SK-N-SH treated with all-trans-retinoic acid at 6 μM for 48 hours (cell line): ENCODE measurements around the gene DNAH14.
"Not testable (repeated sequence)": the region's sequence is repeated elsewhere in the genome, so short reads cannot be mapped to it uniquely, and the experiment has no call there.

Source experiments
- ATAC-seq: fragments of 200-7000 bp; cut with Tn5 transposase; 3 replicates; pipeline ENCODE4 v1.9.1; 2020; ENCODE audit warnings: mild to moderate bottlenecking, moderate library complexity
- ARNTL ChIP-seq: fragments of 450-650 bp; formaldehyde crosslinking; IDR thresholded peaks from 2 replicates; pipeline ENCODE4 v1.5.0; 2020; ENCODE audit warnings: low read depth, mild to moderate bottlenecking, moderate library complexity, borderline replicate concordance
- BACH2 ChIP-seq: fragments of 250-450 bp; sonication (Bioruptor Pico); IDR thresholded peaks from 2 replicates; pipeline ENCODE4 v1.9.0; 2021; ENCODE audit warnings: mild to moderate bottlenecking, borderline replicate concordance
- CSDC2 ChIP-seq: fragments of 250-450 bp; sonication (Bioruptor Pico); IDR thresholded peaks from 2 replicates; pipeline ENCODE4 v1.5.0; 2020; ENCODE audit warnings: mild to moderate bottlenecking, moderate library complexity
- ESRRG ChIP-seq: fragments of 250-450 bp; sonication (Bioruptor Pico); IDR thresholded peaks from 2 replicates; pipeline ENCODE4 v1.6.1; 2021; ENCODE audit warnings: mild to moderate bottlenecking
- GLIS3 ChIP-seq: fragments of 250-450 bp; sonication (Bioruptor Pico); IDR thresholded peaks from 2 replicates; pipeline ENCODE4 v1.5.0; 2020; ENCODE audit warnings: mild to moderate bottlenecking, moderate library complexity
- ISL1 ChIP-seq: fragments of 250-450 bp; sonication (Bioruptor Pico); IDR thresholded peaks from 2 replicates; pipeline ENCODE4 v2.1.2; 2022; ENCODE audit warnings: mild to moderate bottlenecking, moderate library complexity
- OSR1 ChIP-seq: fragments of 250-450 bp; sonication (Bioruptor Pico); IDR thresholded peaks from 2 replicates; pipeline ENCODE4 v1.8.0; 2022; ENCODE audit warnings: moderate library complexity, mild to moderate bottlenecking, inconsistent platforms
- PPARA ChIP-seq: fragments of 250-450 bp; sonication (Bioruptor Pico); IDR thresholded peaks from 2 replicates; pipeline ENCODE4 v1.5.0; 2020; ENCODE audit warnings: mild to moderate bottlenecking, borderline replicate concordance
- RARB ChIP-seq: fragments of 250-450 bp; sonication (Bioruptor Pico); IDR thresholded peaks from 2 replicates; pipeline ENCODE4 v1.8.0; 2021; ENCODE audit warnings: mild to moderate bottlenecking, moderate library complexity
- SNAI2 ChIP-seq: fragments of 250-450 bp; sonication (Bioruptor Pico); IDR thresholded peaks from 2 replicates; pipeline ENCODE4 v1.5.0; 2020; ENCODE audit warnings: mild to moderate bottlenecking, moderate library complexity
- TCF4 ChIP-seq: fragments of 250-450 bp; sonication (Bioruptor Pico); IDR thresholded peaks from 2 replicates; pipeline ENCODE4 v1.8.0; 2021; ENCODE audit warnings: mild to moderate bottlenecking, moderate library complexity, borderline replicate concordance
- ZC3H10 ChIP-seq: fragments of 250-450 bp; sonication (Bioruptor Pico); IDR thresholded peaks from 2 replicates; pipeline ENCODE4 v1.5.1; 2021; ENCODE audit warnings: mild to moderate bottlenecking, moderate library complexity
- ZFP3 ChIP-seq: fragments of 250-450 bp; sonication (Bioruptor Pico); IDR thresholded peaks from 2 replicates; pipeline ENCODE4 v1.5.0; 2020; ENCODE audit warnings: mild to moderate bottlenecking, moderate library complexity
- ZNF565 ChIP-seq: fragments of 450-650 bp; formaldehyde crosslinking; conservative IDR thresholded peaks from 2 replicates; pipeline ENCODE4 v1.5.0; 2020; ENCODE audit warnings: low read depth, mild to moderate bottlenecking, moderate library complexity
- ZNF8 ChIP-seq: fragments of 450-650 bp; formaldehyde crosslinking; IDR thresholded peaks from 2 replicates; pipeline ENCODE4 v1.5.0; 2020; ENCODE audit warnings: mild to moderate bottlenecking, moderate library complexity
- TF ChIP-seq, protein P1 (sequence below): fragments of 250-450 bp; sonication (Bioruptor Pico); IDR thresholded peaks from 2 replicates; pipeline ENCODE4 v1.5.0; 2020; ENCODE audit warnings: mild to moderate bottlenecking, moderate library complexity
- TF ChIP-seq, protein P2 (sequence below): fragments of 250-450 bp; sonication (Bioruptor Pico); IDR thresholded peaks from 2 replicates; pipeline ENCODE4 v1.8.0; 2020; ENCODE audit warnings: mild to moderate bottlenecking, moderate library complexity, borderline replicate concordance
- TF ChIP-seq, protein P3 (sequence below): fragments of 250-450 bp; sonication (Bioruptor Pico); IDR thresholded peaks from 2 replicates; pipeline ENCODE4 v1.5.1; 2021; ENCODE audit warnings: mild to moderate bottlenecking, moderate library complexity
- TF ChIP-seq, protein P4 (sequence below): fragments of 250-450 bp; sonication (Bioruptor Pico); IDR thresholded peaks from 2 replicates; pipeline ENCODE4 v1.5.1; 2020; ENCODE audit warnings: low read depth, mild to moderate bottlenecking, moderate library complexity

The DNAH14 gene

DNA sequence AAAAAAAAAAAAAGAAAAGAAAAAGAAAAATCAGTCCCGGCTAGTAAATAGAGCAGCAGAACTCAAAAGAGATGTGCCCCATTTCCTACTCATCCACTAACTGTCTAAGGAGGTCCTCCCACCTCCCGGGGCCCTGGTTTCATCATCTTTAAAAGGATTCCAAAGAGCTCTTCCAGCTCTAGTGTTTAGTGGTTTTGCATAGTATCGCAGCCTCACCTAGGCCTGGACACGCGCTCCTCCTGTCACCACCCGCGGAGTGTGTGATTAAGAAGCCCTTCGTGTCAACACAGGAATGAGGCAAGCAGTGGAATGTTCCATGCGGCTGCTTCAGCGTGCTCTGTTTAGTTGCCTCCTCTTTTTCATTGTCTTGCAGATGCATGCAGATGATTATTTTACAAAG lies 449.4 kb downstream of the DNAH14 start (continued):
- TF ChIP-seq, protein P1, sequence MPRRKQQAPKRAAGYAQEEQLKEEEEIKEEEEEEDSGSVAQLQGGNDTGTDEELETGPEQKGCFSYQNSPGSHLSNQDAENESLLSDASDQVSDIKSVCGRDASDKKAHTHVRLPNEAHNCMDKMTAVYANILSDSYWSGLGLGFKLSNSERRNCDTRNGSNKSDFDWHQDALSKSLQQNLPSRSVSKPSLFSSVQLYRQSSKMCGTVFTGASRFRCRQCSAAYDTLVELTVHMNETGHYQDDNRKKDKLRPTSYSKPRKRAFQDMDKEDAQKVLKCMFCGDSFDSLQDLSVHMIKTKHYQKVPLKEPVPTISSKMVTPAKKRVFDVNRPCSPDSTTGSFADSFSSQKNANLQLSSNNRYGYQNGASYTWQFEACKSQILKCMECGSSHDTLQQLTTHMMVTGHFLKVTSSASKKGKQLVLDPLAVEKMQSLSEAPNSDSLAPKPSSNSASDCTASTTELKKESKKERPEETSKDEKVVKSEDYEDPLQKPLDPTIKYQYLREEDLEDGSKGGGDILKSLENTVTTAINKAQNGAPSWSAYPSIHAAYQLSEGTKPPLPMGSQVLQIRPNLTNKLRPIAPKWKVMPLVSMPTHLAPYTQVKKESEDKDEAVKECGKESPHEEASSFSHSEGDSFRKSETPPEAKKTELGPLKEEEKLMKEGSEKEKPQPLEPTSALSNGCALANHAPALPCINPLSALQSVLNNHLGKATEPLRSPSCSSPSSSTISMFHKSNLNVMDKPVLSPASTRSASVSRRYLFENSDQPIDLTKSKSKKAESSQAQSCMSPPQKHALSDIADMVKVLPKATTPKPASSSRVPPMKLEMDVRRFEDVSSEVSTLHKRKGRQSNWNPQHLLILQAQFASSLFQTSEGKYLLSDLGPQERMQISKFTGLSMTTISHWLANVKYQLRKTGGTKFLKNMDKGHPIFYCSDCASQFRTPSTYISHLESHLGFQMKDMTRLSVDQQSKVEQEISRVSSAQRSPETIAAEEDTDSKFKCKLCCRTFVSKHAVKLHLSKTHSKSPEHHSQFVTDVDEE (CRISPR knock-in tag): no peak
- TF ChIP-seq ARNTL (CRISPR knock-in tag) (no peak), ZFP3 (CRISPR knock-in tag) (no peak), ZNF565 (CRISPR knock-in tag) (no peak)
- TF ChIP-seq, protein P2, sequence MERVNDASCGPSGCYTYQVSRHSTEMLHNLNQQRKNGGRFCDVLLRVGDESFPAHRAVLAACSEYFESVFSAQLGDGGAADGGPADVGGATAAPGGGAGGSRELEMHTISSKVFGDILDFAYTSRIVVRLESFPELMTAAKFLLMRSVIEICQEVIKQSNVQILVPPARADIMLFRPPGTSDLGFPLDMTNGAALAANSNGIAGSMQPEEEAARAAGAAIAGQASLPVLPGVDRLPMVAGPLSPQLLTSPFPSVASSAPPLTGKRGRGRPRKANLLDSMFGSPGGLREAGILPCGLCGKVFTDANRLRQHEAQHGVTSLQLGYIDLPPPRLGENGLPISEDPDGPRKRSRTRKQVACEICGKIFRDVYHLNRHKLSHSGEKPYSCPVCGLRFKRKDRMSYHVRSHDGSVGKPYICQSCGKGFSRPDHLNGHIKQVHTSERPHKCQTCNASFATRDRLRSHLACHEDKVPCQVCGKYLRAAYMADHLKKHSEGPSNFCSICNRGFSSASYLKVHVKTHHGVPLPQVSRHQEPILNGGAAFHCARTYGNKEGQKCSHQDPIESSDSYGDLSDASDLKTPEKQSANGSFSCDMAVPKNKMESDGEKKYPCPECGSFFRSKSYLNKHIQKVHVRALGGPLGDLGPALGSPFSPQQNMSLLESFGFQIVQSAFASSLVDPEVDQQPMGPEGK: no peak

DNA sequence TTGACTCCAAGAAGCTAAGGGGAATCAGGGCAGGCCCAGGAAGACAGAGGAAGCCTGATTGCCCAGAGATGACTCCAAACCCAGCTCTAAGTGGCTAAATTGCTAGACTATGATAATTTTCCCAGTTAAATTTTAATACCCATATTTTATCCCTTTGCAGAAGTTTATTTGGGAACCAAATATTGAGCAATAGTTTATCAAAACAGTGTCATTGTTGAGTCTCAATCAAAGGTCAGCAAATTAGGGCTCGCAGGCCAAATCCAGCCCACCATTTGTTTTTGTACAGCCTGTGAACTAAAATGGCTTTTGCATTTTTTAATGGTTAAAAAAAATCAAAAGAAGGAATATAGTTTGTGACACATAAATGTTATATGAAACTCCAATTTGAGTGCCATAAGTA lies 451.2 kb downstream of the DNAH14 start:
- no peak for ATAC-seq
- TF ChIP-seq PPARA (CRISPR knock-in tag): no peak
- TF ChIP-seq ZNF8: no peak
- TF ChIP-seq GLIS3 (CRISPR knock-in tag): no peak
- no peak for TF ChIP-seq TCF4 (CRISPR knock-in tag)
- TF ChIP-seq, all 23 proteins: peak for 0

DNA sequence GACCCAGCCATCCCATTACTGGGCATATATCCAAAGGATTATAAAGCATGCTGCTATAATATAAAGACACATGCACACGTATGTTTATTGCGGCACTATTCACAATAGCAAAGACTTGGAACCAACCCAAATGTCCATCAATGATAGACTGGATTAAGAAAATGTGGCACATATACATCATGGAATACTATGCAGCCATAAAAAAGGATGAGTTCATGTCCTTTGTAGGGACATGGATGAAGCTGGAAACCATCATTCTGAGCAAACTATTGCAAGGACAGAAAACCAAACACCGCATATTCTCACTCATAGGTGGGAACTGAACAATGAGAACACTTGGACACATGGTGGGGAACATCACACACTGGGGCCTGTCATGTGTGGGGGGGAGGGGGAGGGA lies 457.4 kb downstream of the DNAH14 start:
- not testable (repeated sequence) for ATAC-seq

DNA sequence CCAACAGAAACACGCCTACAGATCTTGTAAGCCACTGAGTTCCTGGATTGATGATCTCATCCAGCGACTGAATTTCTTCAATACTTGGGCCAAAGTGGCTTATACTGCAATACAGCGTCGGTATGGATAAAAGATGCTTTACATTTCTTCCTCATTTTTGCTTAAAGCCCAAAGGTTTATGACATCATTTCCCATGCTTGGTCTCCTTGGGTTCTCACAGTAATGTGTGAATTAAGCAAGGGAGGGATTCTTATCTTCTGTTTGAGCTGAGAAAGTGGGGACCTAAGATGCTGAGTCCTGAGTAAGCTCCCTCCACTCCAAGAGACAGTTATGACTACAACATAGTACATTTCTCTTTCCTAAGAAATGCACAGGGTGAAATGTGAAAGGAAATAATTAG lies 458.9 kb downstream of the DNAH14 start:
- ATAC-seq: no peak; the same call in 2 of the 3 replicates
- TF ChIP-seq GLIS3 (CRISPR knock-in tag) (no peak), ESRRG (CRISPR knock-in tag) (no peak), ZFP3 (CRISPR knock-in tag) (no peak), RARB (CRISPR knock-in tag) (no peak), OSR1 (CRISPR knock-in tag) (no peak), CSDC2 (CRISPR knock-in tag) (no peak), ZNF8 (no peak), ARNTL (CRISPR knock-in tag) (no peak), ZC3H10 (CRISPR knock-in tag) (no peak), ISL1 (CRISPR knock-in tag) (no peak), ZNF565 (CRISPR knock-in tag) (no peak), BACH2 (CRISPR knock-in tag) (no peak), SNAI2 (CRISPR knock-in tag) (no peak)
- TF ChIP-seq, protein P1 (CRISPR knock-in tag): no peak
- TF ChIP-seq, protein P3, sequence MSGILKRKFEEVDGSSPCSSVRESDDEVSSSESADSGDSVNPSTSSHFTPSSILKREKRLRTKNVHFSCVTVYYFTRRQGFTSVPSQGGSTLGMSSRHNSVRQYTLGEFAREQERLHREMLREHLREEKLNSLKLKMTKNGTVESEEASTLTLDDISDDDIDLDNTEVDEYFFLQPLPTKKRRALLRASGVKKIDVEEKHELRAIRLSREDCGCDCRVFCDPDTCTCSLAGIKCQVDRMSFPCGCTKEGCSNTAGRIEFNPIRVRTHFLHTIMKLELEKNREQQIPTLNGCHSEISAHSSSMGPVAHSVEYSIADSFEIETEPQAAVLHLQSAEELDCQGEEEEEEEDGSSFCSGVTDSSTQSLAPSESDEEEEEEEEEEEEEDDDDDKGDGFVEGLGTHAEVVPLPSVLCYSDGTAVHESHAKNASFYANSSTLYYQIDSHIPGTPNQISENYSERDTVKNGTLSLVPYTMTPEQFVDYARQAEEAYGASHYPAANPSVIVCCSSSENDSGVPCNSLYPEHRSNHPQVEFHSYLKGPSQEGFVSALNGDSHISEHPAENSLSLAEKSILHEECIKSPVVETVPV (CRISPR knock-in tag): no peak
- TF ChIP-seq, protein P4, sequence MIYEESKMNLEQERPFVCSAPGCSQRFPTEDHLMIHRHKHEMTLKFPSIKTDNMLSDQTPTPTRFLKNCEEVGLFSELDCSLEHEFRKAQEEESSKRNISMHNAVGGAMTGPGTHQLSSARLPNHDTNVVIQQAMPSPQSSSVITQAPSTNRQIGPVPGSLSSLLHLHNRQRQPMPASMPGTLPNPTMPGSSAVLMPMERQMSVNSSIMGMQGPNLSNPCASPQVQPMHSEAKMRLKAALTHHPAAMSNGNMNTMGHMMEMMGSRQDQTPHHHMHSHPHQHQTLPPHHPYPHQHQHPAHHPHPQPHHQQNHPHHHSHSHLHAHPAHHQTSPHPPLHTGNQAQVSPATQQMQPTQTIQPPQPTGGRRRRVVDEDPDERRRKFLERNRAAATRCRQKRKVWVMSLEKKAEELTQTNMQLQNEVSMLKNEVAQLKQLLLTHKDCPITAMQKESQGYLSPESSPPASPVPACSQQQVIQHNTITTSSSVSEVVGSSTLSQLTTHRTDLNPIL (CRISPR knock-in tag): no peak
